ENCODE data around the gene SEMA6A.

The SEMA6A gene

GRCh38 chr5:116448870-116449427, 125.7 kb downstream of the SEMA6A start:
- DNase-seq (ENCODE audit: low read depth): no peak
- TF ChIP-seq, protein P1, sequence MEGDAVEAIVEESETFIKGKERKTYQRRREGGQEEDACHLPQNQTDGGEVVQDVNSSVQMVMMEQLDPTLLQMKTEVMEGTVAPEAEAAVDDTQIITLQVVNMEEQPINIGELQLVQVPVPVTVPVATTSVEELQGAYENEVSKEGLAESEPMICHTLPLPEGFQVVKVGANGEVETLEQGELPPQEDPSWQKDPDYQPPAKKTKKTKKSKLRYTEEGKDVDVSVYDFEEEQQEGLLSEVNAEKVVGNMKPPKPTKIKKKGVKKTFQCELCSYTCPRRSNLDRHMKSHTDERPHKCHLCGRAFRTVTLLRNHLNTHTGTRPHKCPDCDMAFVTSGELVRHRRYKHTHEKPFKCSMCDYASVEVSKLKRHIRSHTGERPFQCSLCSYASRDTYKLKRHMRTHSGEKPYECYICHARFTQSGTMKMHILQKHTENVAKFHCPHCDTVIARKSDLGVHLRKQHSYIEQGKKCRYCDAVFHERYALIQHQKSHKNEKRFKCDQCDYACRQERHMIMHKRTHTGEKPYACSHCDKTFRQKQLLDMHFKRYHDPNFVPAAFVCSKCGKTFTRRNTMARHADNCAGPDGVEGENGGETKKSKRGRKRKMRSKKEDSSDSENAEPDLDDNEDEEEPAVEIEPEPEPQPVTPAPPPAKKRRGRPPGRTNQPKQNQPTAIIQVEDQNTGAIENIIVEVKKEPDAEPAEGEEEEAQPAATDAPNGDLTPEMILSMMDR (IDR thresholded peaks at IDR 0.05; ENCODE audit: low read length, missing control alignments): no peak
- H3K4me3 ChIP-seq (replicated peaks; ENCODE audit: low read depth, low read length): no peak overlapping the region

DNA sequence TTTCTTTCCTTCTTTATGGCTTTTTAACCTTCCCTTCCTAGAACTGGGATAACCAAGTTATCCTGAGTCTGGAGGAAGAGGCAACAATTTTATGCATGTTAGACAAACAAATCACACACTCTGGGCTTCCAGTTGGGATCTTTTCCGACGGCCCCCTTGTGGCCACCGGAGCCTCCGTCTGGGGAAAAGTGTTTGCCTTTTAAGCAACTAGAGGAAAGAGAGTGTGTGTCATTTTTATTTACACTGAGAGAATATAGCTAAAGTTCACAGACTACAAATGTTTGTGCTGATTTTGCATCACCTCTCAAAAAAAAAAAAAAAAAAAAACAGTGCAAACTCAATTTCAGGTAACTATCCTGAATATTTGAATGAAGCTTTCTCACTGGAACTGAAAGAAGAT, 126.2 kb downstream of the SEMA6A start:
- TF ChIP-seq, protein P1 (IDR thresholded peaks at IDR 0.05; ENCODE audit: low read length, missing control alignments): no peak
- no peak overlapping the region for H3K4me3 ChIP-seq (replicated peaks; ENCODE audit: low read depth, low read length)
- no peak for DNase-seq (ENCODE audit: low read depth)

DNA sequence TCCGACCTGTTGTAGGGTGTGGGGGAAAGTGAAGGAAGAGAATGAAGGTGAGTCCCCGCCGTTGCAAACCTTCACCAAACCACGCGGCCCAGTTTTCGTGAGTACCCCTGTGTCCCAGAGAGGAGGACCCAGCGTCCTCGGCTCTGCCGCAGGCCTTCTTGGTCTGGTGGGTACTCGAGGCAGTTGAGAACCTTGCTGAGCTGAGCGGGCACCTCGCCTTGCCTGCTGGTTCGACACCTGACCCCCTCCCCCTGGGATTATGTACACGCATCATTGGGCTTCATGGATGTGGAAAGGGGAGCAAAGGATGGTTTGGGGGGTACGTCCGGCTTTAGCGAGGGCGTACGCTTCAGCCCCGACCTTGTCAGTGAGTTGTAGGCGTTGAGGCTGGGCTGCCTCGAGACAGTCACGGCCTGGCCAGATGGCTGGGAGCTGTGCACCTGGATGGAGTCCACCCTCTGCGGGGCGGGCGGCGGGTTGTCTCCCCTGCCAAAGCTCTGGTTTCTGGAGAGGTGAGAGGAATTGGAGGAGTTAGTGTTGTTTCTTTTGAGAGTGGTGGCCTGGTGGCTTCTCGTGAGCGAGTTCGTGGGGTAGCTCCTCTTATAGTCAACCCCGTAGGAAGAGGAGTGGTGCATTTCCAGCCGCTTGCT, 128.1 kb downstream of the SEMA6A start:
- DNase-seq (ENCODE audit: low read depth): no peak
- H3K4me3 ChIP-seq (replicated peaks; ENCODE audit: low read depth, low read length): no peak overlapping the region
- TF ChIP-seq, protein P1 (IDR thresholded peaks at IDR 0.05; ENCODE audit: low read length, missing control alignments): no peak

DNA sequence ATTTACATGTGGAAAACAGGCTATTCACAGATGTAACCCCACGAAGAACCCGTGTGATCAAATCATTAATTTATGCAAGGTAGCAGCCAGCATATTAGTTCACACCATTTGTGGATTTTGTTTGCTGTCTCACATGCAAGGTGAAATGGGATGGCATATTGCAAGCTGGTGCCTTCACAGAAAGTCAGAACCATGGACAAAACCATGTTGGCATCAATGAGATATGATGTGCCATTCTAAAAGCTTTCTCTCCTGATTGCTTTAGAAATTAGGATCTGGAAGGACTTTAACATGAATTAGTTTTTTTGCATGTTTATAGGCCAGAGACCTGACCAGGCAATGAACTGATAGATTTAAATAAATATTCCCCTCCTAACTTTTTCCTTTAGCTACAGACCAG, 129.3 kb downstream of the SEMA6A start:
- TF ChIP-seq, protein P1 (IDR thresholded peaks at IDR 0.05; ENCODE audit: low read length, missing control alignments): no peak
- no peak overlapping the region for H3K4me3 ChIP-seq (replicated peaks; ENCODE audit: low read depth, low read length)
- no peak for DNase-seq (ENCODE audit: low read depth)

DNA sequence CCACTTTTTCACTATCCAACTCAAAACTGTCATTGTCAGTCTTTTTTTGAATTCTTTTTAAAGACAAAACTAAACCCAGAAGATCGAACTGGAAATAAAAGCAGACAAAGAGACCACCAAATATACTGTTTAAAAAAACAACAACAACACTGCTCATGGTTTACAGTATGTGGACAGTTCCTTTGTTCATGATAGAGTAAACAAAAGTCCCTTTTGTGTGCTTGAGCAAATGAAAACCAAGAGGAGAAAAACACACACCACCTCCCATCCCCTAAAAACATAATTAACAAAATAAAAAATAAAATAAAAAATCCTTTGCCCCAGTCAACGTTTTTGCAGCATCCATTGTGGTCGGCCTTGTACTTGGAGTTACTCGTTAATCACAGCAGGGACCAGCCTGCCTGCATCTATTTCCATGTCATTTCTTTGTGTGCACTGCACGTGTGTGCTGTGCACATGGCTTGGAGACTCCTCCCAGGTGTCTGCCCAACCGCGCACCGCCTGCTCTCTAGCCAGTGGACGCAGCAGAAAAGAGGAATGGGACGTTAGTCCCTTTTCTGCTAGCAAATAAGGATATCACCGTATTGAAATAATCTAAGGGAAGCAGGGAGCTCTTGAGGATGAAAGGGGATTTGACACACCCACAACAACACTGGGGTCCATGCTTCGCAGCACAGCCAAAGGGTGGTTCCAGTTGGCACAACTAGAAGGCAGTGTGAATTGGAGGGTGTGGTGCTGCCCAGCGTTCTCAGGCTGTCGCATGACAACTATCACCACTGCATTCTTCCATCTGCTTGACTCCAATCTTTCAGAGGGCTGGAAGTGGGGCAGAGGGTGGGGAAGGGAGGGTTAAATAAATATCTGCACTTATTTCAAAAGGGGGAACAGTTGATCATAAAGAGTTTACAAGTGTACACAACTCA, 130.0 kb downstream of the SEMA6A start:
- no peak overlapping the region for H3K4me3 ChIP-seq (replicated peaks; ENCODE audit: low read depth, low read length)
- DNase-seq (ENCODE audit: low read depth): no peak
- TF ChIP-seq, protein P1 (IDR thresholded peaks at IDR 0.05; ENCODE audit: low read length, missing control alignments): no peak

DNA sequence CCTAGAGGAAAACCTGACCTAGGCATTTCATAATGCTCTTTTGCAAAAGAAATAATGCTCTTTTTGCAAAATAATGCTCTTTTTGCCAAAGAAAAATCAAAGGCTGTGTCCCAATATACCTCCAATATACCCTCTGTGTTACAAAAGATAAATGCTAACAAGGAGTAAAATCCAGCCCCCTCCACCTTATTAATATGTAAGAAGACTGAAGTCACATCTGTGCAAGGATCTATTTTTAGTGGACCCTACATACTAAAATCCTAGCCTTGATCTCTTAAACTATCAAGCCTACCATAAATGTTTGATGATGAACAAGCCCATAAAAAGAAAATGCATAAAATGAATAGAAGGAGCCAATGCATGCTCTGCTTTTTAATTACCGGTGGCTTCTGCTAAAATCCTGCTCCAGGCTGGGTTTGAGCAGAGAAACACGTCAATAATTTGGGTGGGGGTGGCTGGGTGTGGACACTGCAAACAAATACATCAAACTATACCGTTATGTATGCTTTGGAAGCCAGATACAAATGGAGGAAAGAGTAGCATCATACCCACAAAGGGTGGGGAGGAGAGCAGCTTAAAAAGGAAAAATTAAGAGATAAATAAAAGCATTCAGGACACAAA, 131.6 kb downstream of the SEMA6A start:
- no peak overlapping the region for H3K4me3 ChIP-seq (replicated peaks; ENCODE audit: low read depth, low read length)
- DNase-seq (ENCODE audit: low read depth): no peak
- TF ChIP-seq, protein P1 (IDR thresholded peaks at IDR 0.05; ENCODE audit: low read length, missing control alignments): no peak
